Ishikawa (cell line): ENCODE results near the gene NTN1.

Experiments used
- CEBPB ChIP-seq: IDR thresholded peaks from 2 replicates; pipeline ENCODE4 v1.6.1; 2012
- CREB1 ChIP-seq: IDR thresholded peaks from 2 replicates; pipeline ENCODE4 v1.6.1; 2012; ENCODE audit warnings: low read depth
- EGR1 ChIP-seq: IDR thresholded peaks from 2 replicates; pipeline ENCODE4 v1.6.1; 2012
- EP300 ChIP-seq: IDR thresholded peaks from 2 replicates; pipeline ENCODE4 v1.6.1; 2012; ENCODE audit warnings: borderline replicate concordance
- FOXM1 ChIP-seq: IDR thresholded peaks from 2 replicates; pipeline ENCODE4 v1.6.1; 2012; ENCODE audit warnings: low read depth, borderline replicate concordance
- MAX ChIP-seq: IDR thresholded peaks from 2 replicates; pipeline ENCODE4 v1.6.1; 2012
- NFIC ChIP-seq: IDR thresholded peaks from 2 replicates; pipeline ENCODE4 v1.6.1; 2012
- RAD21 ChIP-seq: IDR thresholded peaks from 2 replicates; pipeline ENCODE4 v1.6.1; 2012; ENCODE audit warnings: low read depth
- TAF1 ChIP-seq: IDR thresholded peaks from 2 replicates; pipeline ENCODE4 v1.6.1; 2012; ENCODE audit warnings: low read depth, mild to moderate bottlenecking
- TCF12 ChIP-seq: IDR thresholded peaks from 2 replicates; pipeline ENCODE4 v1.6.1; 2012; ENCODE audit warnings: low read depth
- TEAD4 ChIP-seq: IDR thresholded peaks from 2 replicates; pipeline ENCODE4 v1.6.1; 2012
- YY1 ChIP-seq: IDR thresholded peaks from 2 replicates; pipeline ENCODE4 v1.6.1; 2012; ENCODE audit warnings: low read depth
- ZBTB7A ChIP-seq: IDR thresholded peaks from 2 replicates; pipeline ENCODE4 v1.6.1; 2012; ENCODE audit warnings: low read depth
- TF ChIP-seq, protein P1 (sequence below): IDR thresholded peaks from 2 replicates; pipeline ENCODE4 v1.6.1; 2012; ENCODE audit warnings: low read depth, mild to moderate bottlenecking
- TF ChIP-seq, protein P2 (sequence below): IDR thresholded peaks from 2 replicates; pipeline ENCODE4 v1.6.1; 2012

NTN1 gene

GRCh38 chr17:9228408-9229159 is 207.3 kb downstream of the NTN1 start:
- TF ChIP-seq ZBTB7A = no peak
- no peak for TF ChIP-seq CEBPB
- no peak for TF ChIP-seq CREB1
- TF ChIP-seq MAX = no peak
- TF ChIP-seq, protein P1, sequence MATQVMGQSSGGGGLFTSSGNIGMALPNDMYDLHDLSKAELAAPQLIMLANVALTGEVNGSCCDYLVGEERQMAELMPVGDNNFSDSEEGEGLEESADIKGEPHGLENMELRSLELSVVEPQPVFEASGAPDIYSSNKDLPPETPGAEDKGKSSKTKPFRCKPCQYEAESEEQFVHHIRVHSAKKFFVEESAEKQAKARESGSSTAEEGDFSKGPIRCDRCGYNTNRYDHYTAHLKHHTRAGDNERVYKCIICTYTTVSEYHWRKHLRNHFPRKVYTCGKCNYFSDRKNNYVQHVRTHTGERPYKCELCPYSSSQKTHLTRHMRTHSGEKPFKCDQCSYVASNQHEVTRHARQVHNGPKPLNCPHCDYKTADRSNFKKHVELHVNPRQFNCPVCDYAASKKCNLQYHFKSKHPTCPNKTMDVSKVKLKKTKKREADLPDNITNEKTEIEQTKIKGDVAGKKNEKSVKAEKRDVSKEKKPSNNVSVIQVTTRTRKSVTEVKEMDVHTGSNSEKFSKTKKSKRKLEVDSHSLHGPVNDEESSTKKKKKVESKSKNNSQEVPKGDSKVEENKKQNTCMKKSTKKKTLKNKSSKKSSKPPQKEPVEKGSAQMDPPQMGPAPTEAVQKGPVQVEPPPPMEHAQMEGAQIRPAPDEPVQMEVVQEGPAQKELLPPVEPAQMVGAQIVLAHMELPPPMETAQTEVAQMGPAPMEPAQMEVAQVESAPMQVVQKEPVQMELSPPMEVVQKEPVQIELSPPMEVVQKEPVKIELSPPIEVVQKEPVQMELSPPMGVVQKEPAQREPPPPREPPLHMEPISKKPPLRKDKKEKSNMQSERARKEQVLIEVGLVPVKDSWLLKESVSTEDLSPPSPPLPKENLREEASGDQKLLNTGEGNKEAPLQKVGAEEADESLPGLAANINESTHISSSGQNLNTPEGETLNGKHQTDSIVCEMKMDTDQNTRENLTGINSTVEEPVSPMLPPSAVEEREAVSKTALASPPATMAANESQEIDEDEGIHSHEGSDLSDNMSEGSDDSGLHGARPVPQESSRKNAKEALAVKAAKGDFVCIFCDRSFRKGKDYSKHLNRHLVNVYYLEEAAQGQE = no peak
- no peak for TF ChIP-seq EGR1
- TF ChIP-seq FOXM1 = no peak
- TF ChIP-seq NFIC = no peak
- no peak for TF ChIP-seq EP300
- no peak for TF ChIP-seq TCF12
- no peak for TF ChIP-seq RAD21
- TF ChIP-seq TEAD4 = no peak
- no peak for TF ChIP-seq YY1
- TF ChIP-seq, protein P2, sequence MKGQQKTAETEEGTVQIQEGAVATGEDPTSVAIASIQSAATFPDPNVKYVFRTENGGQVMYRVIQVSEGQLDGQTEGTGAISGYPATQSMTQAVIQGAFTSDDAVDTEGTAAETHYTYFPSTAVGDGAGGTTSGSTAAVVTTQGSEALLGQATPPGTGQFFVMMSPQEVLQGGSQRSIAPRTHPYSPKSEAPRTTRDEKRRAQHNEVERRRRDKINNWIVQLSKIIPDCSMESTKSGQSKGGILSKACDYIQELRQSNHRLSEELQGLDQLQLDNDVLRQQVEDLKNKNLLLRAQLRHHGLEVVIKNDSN = no peak
- TF ChIP-seq TAF1 = no peak

DNA sequence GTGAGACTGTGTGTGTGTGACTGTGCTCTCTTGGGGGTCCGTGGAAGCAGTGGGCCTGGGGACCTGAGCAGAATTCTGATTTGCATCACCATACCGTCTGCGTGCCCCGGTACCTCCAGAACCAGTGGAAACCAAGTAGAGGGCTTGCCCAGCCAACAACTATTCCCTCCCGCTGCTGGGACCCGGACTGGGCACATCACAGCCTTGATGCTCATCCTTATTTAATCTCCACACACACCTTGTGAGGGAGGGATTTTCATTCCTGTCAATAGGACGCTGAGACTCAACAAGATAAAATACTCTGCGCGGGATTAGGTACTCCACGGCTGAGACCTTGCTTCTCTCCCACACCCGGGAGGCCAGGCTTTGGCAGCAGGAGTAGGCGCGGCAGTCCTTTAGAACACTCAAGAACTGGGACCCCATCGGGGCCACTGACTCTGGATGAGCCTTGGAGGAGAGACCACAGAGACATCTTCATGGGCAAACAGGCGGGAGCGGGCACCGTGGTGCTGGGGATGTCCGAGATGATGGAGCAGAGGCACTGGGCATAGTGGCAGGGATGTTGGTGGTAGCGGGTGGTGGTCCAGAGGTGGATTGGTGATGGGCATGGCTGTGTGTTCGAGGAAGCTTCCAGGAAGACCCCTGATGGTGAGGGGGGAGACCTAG is 208.0 kb downstream of the NTN1 start:
- TF ChIP-seq YY1 = no peak
- TF ChIP-seq TEAD4 = no peak
- TF ChIP-seq TCF12 = no peak
- TF ChIP-seq ZBTB7A = no peak
- TF ChIP-seq, protein P1 = no peak
- TF ChIP-seq CEBPB = no peak
- TF ChIP-seq TAF1 = no peak

DNA sequence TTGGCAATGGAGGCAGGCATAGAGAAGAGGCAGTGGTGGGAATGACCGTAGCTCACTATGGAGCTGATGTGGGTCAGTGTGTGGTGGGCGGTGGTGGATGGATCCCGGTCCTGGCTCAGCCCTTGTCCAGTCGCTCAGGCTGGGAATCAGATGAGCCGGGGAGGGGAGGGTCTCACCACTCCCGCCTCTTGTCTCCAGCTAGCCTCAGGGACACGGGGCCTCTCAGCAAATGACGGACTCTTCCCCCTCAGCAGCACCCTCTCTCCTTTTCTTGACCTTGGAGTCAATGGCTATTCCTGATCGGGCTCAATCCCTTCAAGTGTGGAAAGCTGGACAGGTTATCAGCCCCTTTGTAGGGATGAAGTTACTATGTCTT is 208.5 kb downstream of the NTN1 start:
- TF ChIP-seq CEBPB (no peak), YY1 (no peak), EP300 (no peak), NFIC (no peak), CREB1 (no peak), TCF12 (no peak), MAX (no peak), ZBTB7A (no peak), TAF1 (no peak), TEAD4 (no peak), RAD21 (no peak), EGR1 (no peak), FOXM1 (no peak)
- TF ChIP-seq, protein P2 = no peak
- TF ChIP-seq, protein P1 = no peak

DNA sequence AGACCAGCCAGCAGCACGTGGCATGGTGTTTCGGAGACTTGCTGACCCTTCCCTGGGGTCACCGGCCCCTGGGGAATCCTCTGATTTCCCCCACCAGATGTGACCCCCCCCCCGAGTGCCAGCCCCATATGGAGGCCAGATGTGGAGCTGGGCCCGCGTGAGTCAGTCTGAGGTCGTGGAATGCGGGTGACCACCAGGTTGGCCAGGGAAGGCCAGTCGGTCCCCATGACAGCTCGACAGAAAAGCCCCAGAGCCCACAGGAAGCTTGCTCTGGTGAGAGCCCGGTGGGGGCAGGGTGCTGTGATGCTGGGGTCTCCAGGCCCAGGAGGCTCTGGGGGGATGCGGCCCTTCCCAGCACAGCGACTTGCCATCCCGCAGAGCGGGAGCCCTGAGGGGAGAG is 209.0 kb downstream of the NTN1 start:
- TF ChIP-seq CEBPB (no peak), NFIC (no peak), ZBTB7A (no peak), EGR1 (no peak), FOXM1 (no peak), TAF1 (no peak), RAD21 (no peak)
- TF ChIP-seq, protein P1 = no peak
